ENCODE measurements around the gene NFAT5. TPM values are rescaled to one million over a fixed set of nuclear protein-coding genes. Genes with fewer than 3 reads are reported as not detected.
"Not testable (repeated sequence)": the region's sequence is repeated elsewhere in the genome, so short reads cannot be mapped to it uniquely, and the experiment has no call there.

Gene NFAT5
- total and polyA plus RNA-seq, 2 donors from 2014 or later: 1.9 to 83.7 TPM

DNA sequence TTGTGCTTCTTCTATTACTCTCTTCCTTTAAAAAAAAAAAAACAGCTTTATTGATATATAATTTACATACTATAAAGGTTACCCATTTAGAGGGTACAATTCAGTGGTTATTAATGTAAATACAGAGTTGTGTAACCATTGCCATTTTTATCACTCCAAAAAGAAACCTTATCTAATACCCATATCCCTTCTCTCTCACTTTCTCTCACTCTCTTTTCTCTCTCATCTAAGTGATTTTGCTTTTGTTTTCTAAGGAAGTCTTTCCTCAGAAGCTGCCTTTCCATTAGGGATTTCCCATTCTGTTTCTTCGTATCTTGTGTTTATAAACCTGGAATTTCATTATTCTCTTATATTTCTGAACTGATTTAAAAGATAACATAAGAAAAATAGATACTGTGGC is 55.5 kb downstream of the NFAT5 start:
- no peak for FAIRE-seq

GRCh38 chr16:69626256-69626655 is 60.5 kb downstream of the NFAT5 start:
- intact Hi-C loops (cut with DNase I): no loop called here
- no peak overlapping the region for H3K4me3 ChIP-seq (ENCODE audit: low read length in 3 of 3)
- no peak for TF ChIP-seq CTCF (IDR thresholded peaks at IDR 0.05; ENCODE audit: borderline replicate concordance, extremely low read depth, insufficient read depth)
- H3K9ac ChIP-seq (ENCODE audit: low read length in 3 of 3): no peak overlapping the region
- no peaks in the 10 kb centered on the region for H3K9me3 ChIP-seq (ENCODE audit: control insufficient read depth in 2 of 3, insufficient read depth in 1 of 3, low read length in 3 of 3)
- no peak overlapping the region for H3K27ac ChIP-seq (ENCODE audit: low read depth in 2 of 2, low read length in 2 of 2)
- no peaks in the 10 kb centered on the region for H3K27me3 ChIP-seq (ENCODE audit: control insufficient read depth, insufficient read depth, low read length)
- DNase-seq (no peak), FAIRE-seq (no peak)
- peaks cover 0 to 7% (median 0%) of the 10 kb centered on the region in 3 donors for H3K36me3 ChIP-seq (ENCODE audit: control insufficient read depth in 2 of 3, insufficient read depth in 3 of 3, low read length in 3 of 3)
- no peaks in the 10 kb centered on the region for H3K4me1 ChIP-seq (ENCODE audit: control insufficient read depth in 2 of 3, insufficient read depth in 2 of 3, low read depth in 1 of 3, low read length in 3 of 3)

More for the DNA sequence above, 55.5 kb downstream of the NFAT5 start:
- intact Hi-C loops (cut with DNase I): no loop called here
- H3K36me3 ChIP-seq (ENCODE audit: control insufficient read depth in 2 of 3, insufficient read depth in 3 of 3, low read length in 3 of 3): peaks cover 0 to 4% (median 0%) of the 10 kb centered on the region in 3 donors
- H3K9ac ChIP-seq (ENCODE audit: low read length in 3 of 3): no peak overlapping the region
- no peak for DNase-seq
- H3K9me3 ChIP-seq (ENCODE audit: control insufficient read depth in 2 of 3, insufficient read depth in 1 of 3, low read length in 3 of 3): no peaks in the 10 kb centered on the region
- no peak overlapping the region for H3K4me3 ChIP-seq (ENCODE audit: low read length in 3 of 3)
- no peak overlapping the region for H3K27ac ChIP-seq (ENCODE audit: low read depth in 2 of 2, low read length in 2 of 2)
- peaks cover 0 to 6% (median 5%) of the 10 kb centered on the region in 3 donors for H3K4me1 ChIP-seq (ENCODE audit: control insufficient read depth in 2 of 3, insufficient read depth in 2 of 3, low read depth in 1 of 3, low read length in 3 of 3)
- H3K27me3 ChIP-seq (ENCODE audit: control insufficient read depth, insufficient read depth, low read length): no peaks in the 10 kb centered on the region
- no peak for TF ChIP-seq CTCF (IDR thresholded peaks at IDR 0.05; ENCODE audit: borderline replicate concordance, extremely low read depth, insufficient read depth)

- H3K4me1 ChIP-seq (ENCODE audit: control insufficient read depth in 2 of 3, insufficient read depth in 2 of 3, low read depth in 1 of 3, low read length in 3 of 3): no peaks in the 10 kb centered on the region
- H3K36me3 ChIP-seq (ENCODE audit: control insufficient read depth in 2 of 3, insufficient read depth in 3 of 3, low read length in 3 of 3): peaks cover 3 to 14% (median 5%) of the 10 kb centered on the region in 3 donors
- H3K9me3 ChIP-seq (ENCODE audit: control insufficient read depth in 2 of 3, insufficient read depth in 1 of 3, low read length in 3 of 3): no peaks in the 10 kb centered on the region
- no peak overlapping the region for H3K27ac ChIP-seq (ENCODE audit: low read depth in 2 of 2, low read length in 2 of 2)
- intact Hi-C loops (cut with DNase I): no loop called here
- TF ChIP-seq CTCF (IDR thresholded peaks at IDR 0.05; ENCODE audit: borderline replicate concordance, extremely low read depth, insufficient read depth): no peak
- no peaks in the 10 kb centered on the region for H3K27me3 ChIP-seq (ENCODE audit: control insufficient read depth, insufficient read depth, low read length)
- FAIRE-seq (no peak), DNase-seq (no peak)
- no peak overlapping the region for H3K9ac ChIP-seq (ENCODE audit: low read length in 3 of 3)
- H3K4me3 ChIP-seq (ENCODE audit: low read length in 3 of 3): no peak overlapping the region
These were observed 67.1 kb downstream of the NFAT5 start for GRCh38 chr16:69632828-69633227.

DNA sequence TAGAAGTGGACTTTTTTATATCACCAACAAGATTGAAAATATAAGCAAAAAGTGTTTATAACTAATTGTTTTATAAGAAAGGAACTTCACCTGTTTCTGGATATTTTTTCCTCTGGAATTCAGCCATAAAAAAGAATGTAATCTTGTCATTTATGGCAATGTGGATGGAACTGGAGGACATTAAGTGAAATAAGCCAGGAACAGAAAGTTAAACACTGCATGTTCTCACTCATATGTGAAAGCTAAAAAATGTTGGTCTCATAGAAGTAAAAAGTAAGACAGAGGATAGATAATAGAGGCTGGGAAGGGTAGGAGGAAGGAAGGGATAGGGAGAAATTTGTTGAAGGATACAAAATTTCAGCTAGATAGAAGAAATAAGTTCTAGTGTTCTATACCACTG is 67.6 kb downstream of the NFAT5 start:
- Histone ChIP-seq H3K36me3 (ENCODE audit: control insufficient read depth in 2 of 3, insufficient read depth in 3 of 3, low read length in 3 of 3) (peaks cover 3 to 14% (median 5%) of the 10 kb centered on the region in 3 donors), H3K9me3 (ENCODE audit: control insufficient read depth in 2 of 3, insufficient read depth in 1 of 3, low read length in 3 of 3) (no peaks in the 10 kb centered on the region), H3K4me1 (ENCODE audit: control insufficient read depth in 2 of 3, insufficient read depth in 2 of 3, low read depth in 1 of 3, low read length in 3 of 3) (no peaks in the 10 kb centered on the region), H3K4me3 (ENCODE audit: low read length in 3 of 3) (no peak overlapping the region), H3K9ac (ENCODE audit: low read length in 3 of 3) (no peak overlapping the region), H3K27ac (ENCODE audit: low read depth in 2 of 2, low read length in 2 of 2) (no peak overlapping the region), H3K27me3 (ENCODE audit: control insufficient read depth, insufficient read depth, low read length) (no peaks in the 10 kb centered on the region)
- no peak for TF ChIP-seq CTCF (IDR thresholded peaks at IDR 0.05; ENCODE audit: borderline replicate concordance, extremely low read depth, insufficient read depth)
- intact Hi-C loops (cut with DNase I): no loop called here
- FAIRE-seq: no peak
- no peak for DNase-seq

GRCh38 chr16:69636563-69637146 is 70.9 kb downstream of the NFAT5 start:
- intact Hi-C loops (cut with DNase I); H3K4me1 ChIP-seq (ENCODE audit: control insufficient read depth in 2 of 3, insufficient read depth in 2 of 3, low read depth in 1 of 3, low read length in 3 of 3); H3K27ac ChIP-seq (ENCODE audit: low read depth in 2 of 2, low read length in 2 of 2); DNase-seq; H3K9ac ChIP-seq (ENCODE audit: low read length in 3 of 3); FAIRE-seq; H3K4me3 ChIP-seq (ENCODE audit: low read length in 3 of 3); H3K27me3 ChIP-seq (ENCODE audit: control insufficient read depth, insufficient read depth, low read length); H3K9me3 ChIP-seq (ENCODE audit: control insufficient read depth in 2 of 3, insufficient read depth in 1 of 3, low read length in 3 of 3): not testable (repeated sequence)
- peaks cover 3 to 10% (median 5%) of the 10 kb centered on the region in 3 donors for H3K36me3 ChIP-seq (ENCODE audit: control insufficient read depth in 2 of 3, insufficient read depth in 3 of 3, low read length in 3 of 3)

Data from kidney (tissue), 14 donors.